Stimulated activated CD8-positive, alpha-beta memory T cell treated with anti-CD3 and anti-CD28 coated beads, Interleukin-15, amount 100 ng/mL, for 1 hour (primary cell): ENCODE results near the gene ITPRIPL1.

Experiments used
- DNase-seq: peaks from one replicate; pipeline ENCODE4 v3.0.0-alpha.2; 2020; ENCODE audit warnings: low read depth

ITPRIPL1 gene

GRCh38 chr2:96359310-96359709 is 34.2 kb downstream of the ITPRIPL1 start:
- peak; percentile 30 for DNase-seq

- DNase-seq = no peak
These were observed 34.7 kb downstream of the ITPRIPL1 start for GRCh38 chr2:96359866-96360265.

DNA sequence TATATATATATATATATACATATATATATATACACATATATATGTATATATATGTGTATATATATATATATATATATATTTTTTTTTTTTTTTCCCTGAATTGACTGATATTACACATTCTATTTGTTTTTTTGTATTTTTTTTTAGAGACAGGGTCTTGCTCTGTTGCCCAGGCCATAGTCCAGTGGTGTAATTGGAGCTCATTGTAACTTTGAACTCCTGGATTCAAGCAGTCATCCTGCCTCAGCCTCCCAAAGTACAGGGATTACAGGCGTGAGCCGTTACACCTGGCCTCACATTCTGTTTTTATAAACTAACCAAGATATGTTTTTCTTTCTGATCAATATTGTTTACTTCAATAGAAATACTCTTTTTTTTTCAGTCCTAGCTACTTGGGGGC is 36.6 kb downstream of the ITPRIPL1 start:
- no peak for DNase-seq

DNA sequence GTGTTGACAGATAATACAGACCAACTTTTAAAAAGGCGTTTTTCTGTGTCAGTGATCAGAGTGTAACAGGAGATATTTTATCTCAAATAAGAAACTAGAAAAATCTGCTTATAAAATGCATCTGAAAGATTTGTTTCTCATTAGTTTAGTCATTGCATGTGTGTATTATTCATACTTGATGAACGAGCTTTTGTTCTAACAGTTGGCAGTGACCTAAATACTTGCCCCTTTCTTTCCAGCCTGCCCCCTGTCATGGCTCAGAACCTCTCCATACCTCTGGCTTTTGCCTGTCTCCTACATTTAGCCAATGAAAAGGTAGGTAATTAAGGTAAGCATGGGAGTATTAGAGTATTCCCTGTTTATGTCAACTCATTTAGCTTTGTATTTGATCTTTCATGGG is 44.1 kb downstream of the ITPRIPL1 start:
- no peak for DNase-seq

DNA sequence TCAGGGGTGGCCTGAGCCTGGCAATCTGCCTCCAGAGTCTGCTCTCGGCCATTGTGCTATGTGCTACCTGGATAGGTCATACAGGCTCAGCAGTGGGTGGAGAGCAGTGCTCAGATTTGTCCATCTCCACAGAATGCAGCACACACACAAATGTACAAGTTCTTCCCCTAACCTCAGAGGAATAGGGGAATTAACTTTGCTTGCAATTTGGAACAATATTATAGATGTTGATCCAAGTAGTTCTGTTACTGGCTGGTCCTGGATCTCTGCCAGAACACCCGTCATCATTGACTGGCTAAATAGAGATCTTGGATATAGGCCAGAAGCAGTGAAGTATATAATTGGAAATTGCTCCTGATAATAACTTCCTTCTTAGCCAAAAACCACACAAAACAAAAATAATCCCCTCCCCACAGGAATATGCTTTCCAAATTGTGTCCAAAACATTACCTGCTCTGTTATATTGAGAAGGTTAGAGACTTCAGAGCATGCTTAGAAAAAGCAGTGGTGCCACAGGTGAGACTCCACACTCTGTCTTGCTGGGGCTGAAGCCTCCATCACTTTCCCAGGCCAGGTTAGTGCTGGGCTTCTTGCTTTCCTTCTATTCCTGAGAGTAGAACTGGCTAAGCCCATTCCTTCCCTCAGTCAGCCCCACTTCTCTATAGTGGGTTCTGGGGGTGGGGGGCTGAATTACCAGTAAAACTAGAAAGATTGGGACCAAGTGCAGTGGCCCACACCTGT is 49.3 kb downstream of the ITPRIPL1 start:
- no peak for DNase-seq
